ENCODE data around the gene PIAS1. TPM values are rescaled to one million over a fixed set of nuclear protein-coding genes. Genes with fewer than 3 reads are reported as not detected.

PIAS1 gene
- total RNA-seq, 4 donors from 2014 or later: 19.9 to 69.2 (median 26.6) TPM

DNA sequence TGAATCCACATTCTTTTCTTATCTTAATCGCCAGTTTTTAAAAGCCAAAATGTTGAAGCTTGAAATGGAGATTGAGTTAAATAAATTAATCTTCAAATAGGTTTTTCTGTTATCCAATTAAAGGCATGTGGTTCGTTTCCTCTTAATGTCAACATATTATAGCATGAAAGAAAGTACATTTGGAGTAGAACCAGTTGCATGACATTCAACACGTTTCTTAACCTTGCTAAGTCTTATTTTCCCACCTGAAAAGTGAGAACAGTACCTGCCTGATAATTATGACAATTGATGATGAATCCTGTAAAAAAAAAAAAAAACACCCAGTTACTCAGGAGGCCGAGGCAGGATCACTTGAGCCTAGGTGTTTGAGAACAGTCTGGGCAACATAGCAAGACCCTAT lies 29.3 kb downstream of the PIAS1 start:
- intact Hi-C loops (cut with DNase I): no loop called here
- H3K27me3 ChIP-seq: no peaks in the 10 kb centered on the region
- H3K4me1 ChIP-seq: peaks cover 12 to 68% (median 15%) of the 10 kb centered on the region in 3 donors
- no peak for TF ChIP-seq POLR2A (IDR thresholded peaks at IDR 0.05)
- TF ChIP-seq, protein P1, sequence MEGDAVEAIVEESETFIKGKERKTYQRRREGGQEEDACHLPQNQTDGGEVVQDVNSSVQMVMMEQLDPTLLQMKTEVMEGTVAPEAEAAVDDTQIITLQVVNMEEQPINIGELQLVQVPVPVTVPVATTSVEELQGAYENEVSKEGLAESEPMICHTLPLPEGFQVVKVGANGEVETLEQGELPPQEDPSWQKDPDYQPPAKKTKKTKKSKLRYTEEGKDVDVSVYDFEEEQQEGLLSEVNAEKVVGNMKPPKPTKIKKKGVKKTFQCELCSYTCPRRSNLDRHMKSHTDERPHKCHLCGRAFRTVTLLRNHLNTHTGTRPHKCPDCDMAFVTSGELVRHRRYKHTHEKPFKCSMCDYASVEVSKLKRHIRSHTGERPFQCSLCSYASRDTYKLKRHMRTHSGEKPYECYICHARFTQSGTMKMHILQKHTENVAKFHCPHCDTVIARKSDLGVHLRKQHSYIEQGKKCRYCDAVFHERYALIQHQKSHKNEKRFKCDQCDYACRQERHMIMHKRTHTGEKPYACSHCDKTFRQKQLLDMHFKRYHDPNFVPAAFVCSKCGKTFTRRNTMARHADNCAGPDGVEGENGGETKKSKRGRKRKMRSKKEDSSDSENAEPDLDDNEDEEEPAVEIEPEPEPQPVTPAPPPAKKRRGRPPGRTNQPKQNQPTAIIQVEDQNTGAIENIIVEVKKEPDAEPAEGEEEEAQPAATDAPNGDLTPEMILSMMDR (IDR thresholded peaks at IDR 0.05): no peak
- WGBS, 2 donors: 67 to 77% methylated on average over 4 of the region's 4 CpGs
- H3K9me3 ChIP-seq: no peaks in the 10 kb centered on the region
- no peak for DNase-seq
- peaks cover 0 to 21% (median 0%) of the 10 kb centered on the region in 3 donors for H3K36me3 ChIP-seq
- no peak overlapping the region for H3K4me3 ChIP-seq
- H3K27ac ChIP-seq: no peak overlapping the region

DNA sequence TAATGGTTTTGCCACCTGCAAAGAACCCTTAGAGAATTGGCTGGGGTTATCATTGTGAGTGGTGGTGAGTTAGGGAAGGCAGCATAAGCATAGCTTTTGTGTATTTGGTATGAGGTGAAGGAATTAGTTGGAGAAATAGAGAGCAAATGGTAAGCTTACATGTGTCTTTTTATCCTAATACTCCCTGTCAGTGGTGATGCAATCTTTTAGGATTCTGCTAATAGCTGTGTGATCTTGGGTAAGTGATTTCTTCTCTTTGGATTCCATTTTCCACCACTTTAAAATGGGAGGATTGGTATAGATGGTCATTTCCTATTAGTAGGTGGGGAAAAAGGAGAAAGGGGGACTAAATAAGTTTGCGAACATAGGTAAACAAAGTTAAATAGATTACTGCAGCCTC lies 30.9 kb downstream of the PIAS1 start:
- TF ChIP-seq, protein P1 (IDR thresholded peaks at IDR 0.05): no peak
- TF ChIP-seq POLR2A (IDR thresholded peaks at IDR 0.05): no peak
- no peak for DNase-seq
- Histone ChIP-seq H3K27me3 (no peaks in the 10 kb centered on the region), H3K4me3 (no peak overlapping the region), H3K36me3 (peaks cover 0 to 29% (median 0%) of the 10 kb centered on the region in 3 donors), H3K27ac (no peak overlapping the region), H3K9me3 (no peaks in the 10 kb centered on the region), H3K4me1 (peaks cover 12 to 57% (median 15%) of the 10 kb centered on the region in 3 donors)
- 100% methylated on average over 1 of the region's 1 CpG for WGBS, 2 donors
- intact Hi-C loops (cut with DNase I): no loop called here

DNA sequence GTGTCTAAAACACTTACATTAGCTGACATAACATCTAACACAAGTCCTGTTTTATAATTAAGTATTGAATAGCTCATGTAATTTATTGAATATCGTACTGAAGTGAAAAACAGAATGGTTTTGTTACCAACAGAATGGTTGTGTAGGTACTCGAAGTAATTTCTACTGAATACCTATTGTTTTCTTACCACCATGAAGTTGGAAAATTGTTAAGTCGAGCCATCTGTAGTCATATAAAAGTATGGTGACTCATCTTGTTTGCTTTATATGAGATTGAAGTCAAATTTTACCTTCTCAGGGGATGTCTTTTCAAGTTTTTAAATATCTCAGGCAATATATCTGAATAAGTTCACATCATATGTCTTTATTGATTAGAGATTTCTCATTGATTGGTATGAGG lies 37.6 kb downstream of the PIAS1 start:
- DNase-seq: no peak
- Histone ChIP-seq H3K4me3 (no peak overlapping the region), H3K4me1 (peaks cover 0 to 6% (median 0%) of the 10 kb centered on the region in 3 donors), H3K9me3 (peaks cover 7 to 14% (median 8%) of the 10 kb centered on the region in 3 donors), H3K36me3 (peaks cover 0 to 59% (median 0%) of the 10 kb centered on the region in 3 donors), H3K27me3 (no peaks in the 10 kb centered on the region), H3K27ac (no peak overlapping the region)
- intact Hi-C loops (cut with DNase I): no loop called here
- TF ChIP-seq, protein P1 (IDR thresholded peaks at IDR 0.05): no peak
- TF ChIP-seq POLR2A (IDR thresholded peaks at IDR 0.05): no peak
- WGBS, 2 donors: 74 to 88% methylated on average over 3 of the region's 3 CpGs

DNA sequence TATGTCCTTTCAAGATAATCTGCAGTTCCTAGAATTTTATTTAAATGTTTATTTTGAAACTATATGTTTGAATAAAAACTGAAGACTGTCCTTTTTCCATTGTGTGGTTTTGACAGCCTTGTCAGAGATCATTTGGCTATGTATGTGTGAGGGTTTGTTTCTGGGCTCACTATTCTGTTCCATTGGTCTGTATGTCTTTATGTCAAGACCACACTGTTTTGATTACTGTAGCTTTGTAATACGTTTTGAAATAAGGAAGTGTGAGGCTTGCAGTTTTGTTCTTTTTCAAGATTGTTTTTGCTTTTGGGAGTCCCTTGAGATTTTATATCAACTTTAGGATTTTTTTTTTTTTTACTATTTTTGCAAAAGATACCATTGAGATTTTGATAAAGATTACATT lies 42.0 kb downstream of the PIAS1 start:
- 71 to 74% methylated on average over 1 of the region's 1 CpG for WGBS, 2 donors
- Histone ChIP-seq H3K36me3 (peaks cover 0 to 48% (median 0%) of the 10 kb centered on the region in 3 donors), H3K4me3 (no peak overlapping the region), H3K4me1 (peaks cover 0 to 6% (median 0%) of the 10 kb centered on the region in 3 donors), H3K9me3 (peaks cover 8 to 27% (median 9%) of the 10 kb centered on the region in 3 donors), H3K27me3 (no peaks in the 10 kb centered on the region), H3K27ac (no peak overlapping the region)
- intact Hi-C loops (cut with DNase I): no loop called here
- TF ChIP-seq POLR2A (IDR thresholded peaks at IDR 0.05): no peak
- TF ChIP-seq, protein P1 (IDR thresholded peaks at IDR 0.05): no peak
- DNase-seq: no peak

DNA sequence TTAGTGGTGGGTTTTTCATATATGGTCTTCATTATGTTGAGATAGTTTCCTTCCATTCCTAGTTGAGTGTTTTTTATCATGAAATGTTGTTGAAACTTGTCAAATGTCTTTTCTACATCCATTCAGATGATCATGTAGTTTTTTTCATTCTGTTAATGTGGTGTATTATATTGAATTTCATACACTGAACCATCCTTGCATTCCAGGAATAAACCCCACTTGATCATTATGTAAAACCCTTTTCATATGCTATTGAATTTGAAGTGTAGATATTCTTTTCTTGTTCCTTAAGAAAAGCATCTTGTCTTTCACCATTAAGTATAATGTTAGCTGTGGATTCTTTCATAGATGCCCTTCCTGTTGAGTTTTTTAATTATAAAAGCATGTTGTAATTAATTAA lies 42.9 kb downstream of the PIAS1 start:
- Histone ChIP-seq H3K36me3 (peaks cover 0 to 48% (median 0%) of the 10 kb centered on the region in 3 donors), H3K9me3 (peaks cover 8 to 27% (median 9%) of the 10 kb centered on the region in 3 donors), H3K27me3 (no peaks in the 10 kb centered on the region), H3K4me3 (no peak overlapping the region), H3K27ac (no peak overlapping the region), H3K4me1 (peaks cover 0 to 6% (median 0%) of the 10 kb centered on the region in 3 donors)
- no peak for TF ChIP-seq POLR2A (IDR thresholded peaks at IDR 0.05)
- TF ChIP-seq, protein P1 (IDR thresholded peaks at IDR 0.05): no peak
- no peak for DNase-seq
- intact Hi-C loops (cut with DNase I): no loop called here
